ENCODE results near the gene PTER.

GRCh38 chr10:16425449-16425848, 11.4 kb upstream of the PTER start:
- TF ChIP-seq EZH2 (IDR thresholded peaks at IDR 0.05) (no peak), POLR2AphosphoS5 (IDR thresholded peaks at IDR 0.05; ENCODE audit: borderline replicate concordance, low read depth, low read length) (no peak)
